Measurements from ENCODE around the gene STAMBP.

DNA sequence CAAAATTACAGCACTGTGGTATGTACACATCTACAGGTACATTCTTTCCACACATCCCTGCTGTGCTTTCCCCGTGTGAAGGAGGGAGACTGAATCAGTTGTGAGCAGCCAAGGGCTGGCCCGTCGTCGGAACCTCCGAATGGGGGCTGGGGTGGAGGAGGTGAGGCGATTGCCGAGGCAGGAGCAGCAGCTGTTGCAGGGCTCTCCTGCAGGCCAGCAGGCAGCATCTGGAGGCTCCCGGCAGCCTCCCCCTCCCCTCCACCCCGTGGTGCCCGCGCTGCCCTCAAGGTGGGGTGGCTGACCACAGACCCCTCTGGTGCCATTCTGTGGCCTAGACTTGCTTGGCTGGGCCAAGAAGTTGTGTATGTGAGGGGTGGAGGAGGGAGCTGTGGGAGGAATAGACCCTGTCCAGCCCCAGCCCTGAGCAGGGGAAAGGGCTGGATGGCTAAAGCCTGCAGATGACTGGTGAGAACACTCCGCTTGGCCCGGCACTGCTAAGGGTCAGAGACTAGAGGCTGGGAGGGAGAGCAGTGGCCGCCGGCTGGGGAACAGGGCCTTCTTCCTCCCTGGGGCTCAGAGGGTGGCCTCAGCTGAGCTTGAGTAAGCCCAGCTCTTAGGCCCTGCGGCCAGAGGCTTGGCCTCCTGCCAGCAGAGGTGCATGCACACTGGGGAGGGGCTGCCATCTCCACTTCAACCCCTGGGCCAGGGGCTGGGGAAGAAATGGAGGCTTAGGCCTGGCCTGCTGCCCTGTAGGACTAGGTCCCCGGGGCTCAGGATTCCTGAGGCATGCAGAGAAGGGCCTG is 7.6 kb downstream of the STAMBP start:
- TF ChIP-seq U2AF2 (IDR thresholded peaks at IDR 0.05; ENCODE audit: low read depth, low read length) (no peak), POLR2A (IDR thresholded peaks at IDR 0.05; ENCODE audit: insufficient read depth in 1 of 2, low read depth in 2 of 2, low read length in 2 of 2) (no peak), CC2D1A (CRISPR knock-in tag; IDR thresholded peaks at IDR 0.05) (no peak), EZH2 (conservative IDR thresholded peaks at IDR 0.05; ENCODE audit: low read depth, low read length) (no peak), HMGA1 (CRISPR knock-in tag; conservative IDR thresholded peaks at IDR 0.05) (no peak), RFXAP (CRISPR knock-in tag; IDR thresholded peaks at IDR 0.05; ENCODE audit: borderline replicate concordance) (no peak), GABPA (IDR thresholded peaks at IDR 0.05; ENCODE audit: low read depth, low read length) (no peak), GABPA (CRISPR knock-in tag; IDR thresholded peaks at IDR 0.05; ENCODE audit: low read depth) (no peak), RCOR2 (CRISPR knock-in tag; IDR thresholded peaks at IDR 0.05) (no peak)
- TF ChIP-seq, protein P1, sequence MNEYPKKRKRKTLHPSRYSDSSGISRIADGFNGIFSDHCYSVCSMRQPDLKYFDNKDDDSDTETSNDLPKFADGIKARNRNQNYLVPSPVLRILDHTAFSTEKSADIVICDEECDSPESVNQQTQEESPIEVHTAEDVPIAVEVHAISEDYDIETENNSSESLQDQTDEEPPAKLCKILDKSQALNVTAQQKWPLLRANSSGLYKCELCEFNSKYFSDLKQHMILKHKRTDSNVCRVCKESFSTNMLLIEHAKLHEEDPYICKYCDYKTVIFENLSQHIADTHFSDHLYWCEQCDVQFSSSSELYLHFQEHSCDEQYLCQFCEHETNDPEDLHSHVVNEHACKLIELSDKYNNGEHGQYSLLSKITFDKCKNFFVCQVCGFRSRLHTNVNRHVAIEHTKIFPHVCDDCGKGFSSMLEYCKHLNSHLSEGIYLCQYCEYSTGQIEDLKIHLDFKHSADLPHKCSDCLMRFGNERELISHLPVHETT (CRISPR knock-in tag; conservative IDR thresholded peaks at IDR 0.05), result no peak
- TF ChIP-seq, protein P2, sequence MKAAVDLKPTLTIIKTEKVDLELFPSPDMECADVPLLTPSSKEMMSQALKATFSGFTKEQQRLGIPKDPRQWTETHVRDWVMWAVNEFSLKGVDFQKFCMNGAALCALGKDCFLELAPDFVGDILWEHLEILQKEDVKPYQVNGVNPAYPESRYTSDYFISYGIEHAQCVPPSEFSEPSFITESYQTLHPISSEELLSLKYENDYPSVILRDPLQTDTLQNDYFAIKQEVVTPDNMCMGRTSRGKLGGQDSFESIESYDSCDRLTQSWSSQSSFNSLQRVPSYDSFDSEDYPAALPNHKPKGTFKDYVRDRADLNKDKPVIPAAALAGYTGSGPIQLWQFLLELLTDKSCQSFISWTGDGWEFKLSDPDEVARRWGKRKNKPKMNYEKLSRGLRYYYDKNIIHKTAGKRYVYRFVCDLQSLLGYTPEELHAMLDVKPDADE (CRISPR knock-in tag; IDR thresholded peaks at IDR 0.05), result no peak
- TF ChIP-seq, protein P3, sequence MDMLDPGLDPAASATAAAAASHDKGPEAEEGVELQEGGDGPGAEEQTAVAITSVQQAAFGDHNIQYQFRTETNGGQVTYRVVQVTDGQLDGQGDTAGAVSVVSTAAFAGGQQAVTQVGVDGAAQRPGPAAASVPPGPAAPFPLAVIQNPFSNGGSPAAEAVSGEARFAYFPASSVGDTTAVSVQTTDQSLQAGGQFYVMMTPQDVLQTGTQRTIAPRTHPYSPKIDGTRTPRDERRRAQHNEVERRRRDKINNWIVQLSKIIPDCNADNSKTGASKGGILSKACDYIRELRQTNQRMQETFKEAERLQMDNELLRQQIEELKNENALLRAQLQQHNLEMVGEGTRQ (IDR thresholded peaks at IDR 0.05; ENCODE audit: low read depth, low read length), result no peak
- TF ChIP-seq, protein P3 (CRISPR knock-in tag; IDR thresholded peaks at IDR 0.05; ENCODE audit: borderline replicate concordance), result no peak
- TF ChIP-seq, protein P4, sequence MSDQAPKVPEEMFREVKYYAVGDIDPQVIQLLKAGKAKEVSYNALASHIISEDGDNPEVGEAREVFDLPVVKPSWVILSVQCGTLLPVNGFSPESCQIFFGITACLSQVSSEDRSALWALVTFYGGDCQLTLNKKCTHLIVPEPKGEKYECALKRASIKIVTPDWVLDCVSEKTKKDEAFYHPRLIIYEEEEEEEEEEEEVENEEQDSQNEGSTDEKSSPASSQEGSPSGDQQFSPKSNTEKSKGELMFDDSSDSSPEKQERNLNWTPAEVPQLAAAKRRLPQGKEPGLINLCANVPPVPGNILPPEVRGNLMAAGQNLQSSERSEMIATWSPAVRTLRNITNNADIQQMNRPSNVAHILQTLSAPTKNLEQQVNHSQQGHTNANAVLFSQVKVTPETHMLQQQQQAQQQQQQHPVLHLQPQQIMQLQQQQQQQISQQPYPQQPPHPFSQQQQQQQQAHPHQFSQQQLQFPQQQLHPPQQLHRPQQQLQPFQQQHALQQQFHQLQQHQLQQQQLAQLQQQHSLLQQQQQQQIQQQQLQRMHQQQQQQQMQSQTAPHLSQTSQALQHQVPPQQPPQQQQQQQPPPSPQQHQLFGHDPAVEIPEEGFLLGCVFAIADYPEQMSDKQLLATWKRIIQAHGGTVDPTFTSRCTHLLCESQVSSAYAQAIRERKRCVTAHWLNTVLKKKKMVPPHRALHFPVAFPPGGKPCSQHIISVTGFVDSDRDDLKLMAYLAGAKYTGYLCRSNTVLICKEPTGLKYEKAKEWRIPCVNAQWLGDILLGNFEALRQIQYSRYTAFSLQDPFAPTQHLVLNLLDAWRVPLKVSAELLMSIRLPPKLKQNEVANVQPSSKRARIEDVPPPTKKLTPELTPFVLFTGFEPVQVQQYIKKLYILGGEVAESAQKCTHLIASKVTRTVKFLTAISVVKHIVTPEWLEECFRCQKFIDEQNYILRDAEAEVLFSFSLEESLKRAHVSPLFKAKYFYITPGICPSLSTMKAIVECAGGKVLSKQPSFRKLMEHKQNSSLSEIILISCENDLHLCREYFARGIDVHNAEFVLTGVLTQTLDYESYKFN (CRISPR knock-in tag; conservative IDR thresholded peaks at IDR 0.05), result no peak
